ENCODE data around the gene SEPTIN8.

- no peak for TF ChIP-seq CTCF (IDR thresholded peaks at IDR 0.05)
- TF ChIP-seq POLR2A (IDR thresholded peaks at IDR 0.05), result no peak
Measured at GRCh38 chr5:132775476-132775961, 1.5 kb downstream of the SEPTIN8 start.
